Endothelial cell of umbilical vein (primary cell): ENCODE data around the gene GTF3C1. TPM values are rescaled to one million over a fixed set of nuclear protein-coding genes. Genes with fewer than 3 reads are reported as not detected.

ENCODE experiments used
- BruUV-seq: library from RNA; stranded (reverse); fragments of 400-500 nt; replicated peaks from 2 replicates; lab custom pipeline; 2021; lab: Mats Ljungman, UMichigan
- CTCF ChIA-PET: fragments of 300-600, 350-600 bp; sonication (Branson Sonifier 250); formaldehyde crosslinking; loops from one replicate; lab custom pipeline; 2021; ENCODE audit warnings: antibody characterized with exemption, inconsistent platforms; lab: Charles Lee
- POLR2A ChIA-PET: fragments of 300-600, 350-600 bp; sonication (Branson Sonifier 250); formaldehyde crosslinking; loops from one replicate; lab custom pipeline; 2021; ENCODE audit warnings: antibody characterized with exemption, inconsistent platforms; lab: Charles Lee
- DNase-seq: peaks from one replicate; pipeline ENCODE4 v3.0.0-alpha.2; 2011; ENCODE audit warnings: low read depth, low spot score
- FAIRE-seq: peaks from 2 replicates; lab custom pipeline; 2011; peaks lifted over from hg19 to GRCh38; lab: Jason Lieb, UNC
- H2AFZ ChIP-seq: 2 replicates; pipeline ENCODE4 v1.6.0; 2012; ENCODE audit warnings: low read depth, low read length, control low read depth, inconsistent platforms
- H3K27ac ChIP-seq: 2 replicates; pipeline ENCODE4 v1.5.1; 2011; ENCODE audit warnings: low read depth, mild to moderate bottlenecking, control low read depth, low read length, moderate library complexity; ENCODE audit not compliant: insufficient read depth
- H3K27me3 ChIP-seq, 2 experiments: 2 replicates each; pipeline versions ENCODE4 v1.6.0 to v1.6.1; 2011; ENCODE audit warnings: low read length in 2 of 2, mixed read lengths in 1 of 2; ENCODE audit not compliant: control insufficient read depth in 2 of 2, insufficient read depth in 2 of 2
- H3K36me3 ChIP-seq, 2 experiments: 2 replicates in 1 of 2; 3 replicates in 1 of 2; pipeline ENCODE4 v1.5.1; 2011; ENCODE audit warnings: low read length in 2 of 2, mild to moderate bottlenecking in 1 of 2, moderate library complexity in 1 of 2; ENCODE audit not compliant: control insufficient read depth in 2 of 2, insufficient read depth in 2 of 2; ENCODE audit errors: extremely low read depth in 1 of 2
- H3K4me1 ChIP-seq: 3 replicates; pipeline ENCODE4 v1.5.1; 2011; ENCODE audit warnings: mild to moderate bottlenecking, low read length; ENCODE audit not compliant: control insufficient read depth, insufficient read depth; ENCODE audit errors: extremely low read depth
- H3K4me2 ChIP-seq: 2 replicates; pipeline ENCODE4 v1.6.1; 2011; ENCODE audit warnings: low read length, control low read depth, mixed read lengths; ENCODE audit not compliant: insufficient read depth
- H3K4me3 ChIP-seq, 3 experiments: fragments of 200-600 bp in 1 of 3; sonication (generic), shearing (Covaris generic) in 1 of 3; replicated peaks in 1 of 3; 2 replicates each; pipeline ENCODE4 v1.5.1; 2011 to 2016; ENCODE audit warnings: control low read depth in 3 of 3, low read length in 3 of 3, mild to moderate bottlenecking in 2 of 3, inconsistent platforms in 1 of 3, low read depth in 1 of 3, moderate library complexity in 1 of 3; ENCODE audit not compliant: insufficient read depth in 1 of 3
- H3K79me2 ChIP-seq: 2 replicates; pipeline ENCODE4 v1.6.0; 2012; ENCODE audit warnings: low read length, inconsistent platforms; ENCODE audit not compliant: control insufficient read depth, insufficient read depth
- H3K9ac ChIP-seq: replicated peaks from 2 replicates; pipeline ENCODE3; 2011; ENCODE audit warnings: low read length, control low read depth; ENCODE audit not compliant: insufficient read depth; ENCODE audit errors: extremely low read depth
- H3K9me1 ChIP-seq: replicated peaks from 3 replicates; pipeline ENCODE4 v1.6.0; 2011; ENCODE audit warnings: mild to moderate bottlenecking, low read length; ENCODE audit not compliant: control insufficient read depth, insufficient read depth; ENCODE audit errors: extremely low read depth
- H3K9me3 ChIP-seq: replicated peaks from 2 replicates; pipeline ENCODE4 v1.5.1; 2012; ENCODE audit warnings: low read length, inconsistent platforms; ENCODE audit not compliant: control insufficient read depth, insufficient read depth
- H4K20me1 ChIP-seq: replicated peaks from 2 replicates; pipeline ENCODE3; 2011; ENCODE audit warnings: mild to moderate bottlenecking, low read length; ENCODE audit not compliant: control insufficient read depth, insufficient read depth; ENCODE audit errors: extremely low read depth
- CTCF ChIP-seq, 2 donors: IDR thresholded peaks; 1 replicate in 1 of 2; 2 replicates in 1 of 2; pipeline ENCODE4 v1.5.1; 2011; ENCODE audit warnings: low read length in 2 of 2, mild to moderate bottlenecking in 2 of 2, moderate library complexity in 2 of 2, control low read depth in 1 of 2, inconsistent platforms in 1 of 2, low read depth in 1 of 2; ENCODE audit not compliant: insufficient read depth in 1 of 2; ENCODE audit errors: extremely low read depth in 1 of 2
- EZH2 ChIP-seq: IDR thresholded peaks from 2 replicates; pipeline ENCODE4 v1.6.1; 2012; ENCODE audit warnings: borderline replicate concordance, low read depth, mild to moderate bottlenecking, moderate library complexity, low read length, inconsistent platforms; ENCODE audit not compliant: severe bottlenecking
- FOS ChIP-seq: IDR thresholded peaks from 2 replicates; pipeline ENCODE4 v1.6.1; 2011; ENCODE audit warnings: mild to moderate bottlenecking, low read length, moderate library complexity, borderline replicate concordance; ENCODE audit not compliant: insufficient read depth
- GATA2 ChIP-seq: IDR thresholded peaks from 2 replicates; pipeline ENCODE4 v1.7.0; 2011; ENCODE audit warnings: low read depth, mild to moderate bottlenecking, moderate library complexity, mixed read lengths, low read length; ENCODE audit not compliant: insufficient read length, insufficient read depth
- JUN ChIP-seq: IDR thresholded peaks from 2 replicates; pipeline ENCODE4 v1.6.1; 2011; ENCODE audit warnings: borderline replicate concordance, low read depth; ENCODE audit not compliant: insufficient read length, insufficient read depth
- MAX ChIP-seq: IDR thresholded peaks from 2 replicates; pipeline ENCODE4 v1.6.1; 2011; ENCODE audit not compliant: insufficient read depth, insufficient read length
- MYC ChIP-seq: IDR thresholded peaks from one replicate; pipeline ENCODE4 v1.6.1; 2011; ENCODE audit warnings: mild to moderate bottlenecking, low read depth, low read length
- POLR2A ChIP-seq: IDR thresholded peaks from 2 replicates; pipeline ENCODE4 v1.6.1; 2012; ENCODE audit warnings: low read depth, mild to moderate bottlenecking, control low read depth, low read length
- POLR2AphosphoS5 ChIP-seq: IDR thresholded peaks from 2 replicates; pipeline ENCODE4 v1.6.1; 2012; ENCODE audit warnings: low read depth, mild to moderate bottlenecking, control low read depth, low read length, moderate library complexity; ENCODE audit not compliant: insufficient read depth
- dilution Hi-C: fragments of 300-500 bp; cut with MboI; formaldehyde crosslinking; loops from one replicate; pipeline ENCODE4 v1.15.0; 2019; ENCODE audit warnings: low sequenced_read_pairs; ENCODE audit not compliant: extremely low pct_ligation_motif_present
- intact Hi-C: fragments of 100-400 bp; cut with micrococcal nuclease; formaldehyde crosslinking; loops from one replicate; pipeline ENCODE4 v1.10.0; 2022
- polyA plus RNA-seq, 4 experiments: library from polyadenylated mRNA; depleted of rRNA in 3 of 4; stranded (reverse) in 3 of 4; unstranded in 1 of 4; fragments of >200 nt; gene quantifications; 2 replicates each; pipeline versions ENCODE4 v1.2.1 to v1.2.3, GENCODE V29; 2011 to 2012; ENCODE audit warnings: missing spikeins in 1 of 4
- total RNA-seq: library from RNA; stranded (reverse); gene quantifications from 2 replicates; pipeline ENCODE4 v1.2.3, GENCODE V29; 2021

Gene GTF3C1
- total and polyA plus RNA-seq, 2 donors (not counting 3 experiments of a cell fraction or from before 2014, with no cell fraction given), result 58.1 to 86.1 TPM

GRCh38 chr16:27547134-27547533 lies 2.6 kb downstream of the GTF3C1 start:
- Histone ChIP-seq H3K27me3 (no peaks in the 10 kb centered on the region), H3K9me3 (no peaks in the 10 kb centered on the region), H3K27ac (no peak overlapping the region), H3K4me2 (no peak overlapping the region), H4K20me1 (no peaks in the 10 kb centered on the region), H3K4me3 (no peak overlapping the region), H3K79me2 (peaks cover 39% of the 10 kb centered on the region), H3K36me3 (peaks cover 9 to 25% of the 10 kb centered on the region in 2 experiments), H3K9ac (no peak overlapping the region), H3K4me1 (peaks cover 14% of the 10 kb centered on the region), H3K9me1 (no peaks in the 10 kb centered on the region), H2AFZ (no peak overlapping the region)
- FAIRE-seq (no peak), DNase-seq (peak; percentile 14)
- TF ChIP-seq FOS, result peak; percentile 19
- no peak for TF ChIP-seq EZH2
- no peak for TF ChIP-seq POLR2A
- no peak for TF ChIP-seq GATA2
- POLR2A ChIA-PET, result interaction anchor here (0.5 kb wide), 1 partner anchor 12 kb away, joined by 4 read pairs; no protein-coding TSS in a partner anchor
- CTCF ChIA-PET, result interaction anchor here (1.2 to 1.4 kb wide), 2 partner anchors 9 to 523 kb away, joined by 3 read pairs; no protein-coding TSS in a partner anchor
- dilution Hi-C loops, result no loop called here
- BruUV-seq, result no TSS peak
- intact Hi-C loops, result no loop called here

GRCh38 chr16:27544671-27545070 lies 5.0 kb downstream of the GTF3C1 start:
- Histone ChIP-seq H3K9ac (no peak overlapping the region), H3K36me3 (peaks cover 14 to 34% of the 10 kb centered on the region in 2 experiments), H3K9me1 (no peaks in the 10 kb centered on the region), H3K4me3 (no peak overlapping the region), H3K79me2 (peaks cover 31% of the 10 kb centered on the region), H3K4me2 (no peak overlapping the region), H3K4me1 (peaks cover 7% of the 10 kb centered on the region), H2AFZ (no peak overlapping the region), H4K20me1 (no peaks in the 10 kb centered on the region), H3K9me3 (no peaks in the 10 kb centered on the region), H3K27me3 (no peaks in the 10 kb centered on the region), H3K27ac (no peak overlapping the region)
- DNase-seq, result no peak
- FAIRE-seq, result no peak
- no TSS peak for BruUV-seq
- TF ChIP-seq EZH2 (no peak), JUN (no peak), POLR2AphosphoS5 (no peak), FOS (no peak), MAX (no peak), POLR2A (no peak), CTCF (IDR thresholded peaks at IDR 0.05; ENCODE audit: extremely low read depth in 1 of 2, insufficient read depth in 1 of 2, low read depth in 1 of 2, low read length in 2 of 2) (no peak), GATA2 (no peak), MYC (no peak)
- POLR2A ChIA-PET, result no interaction called here
- intact Hi-C loops (no loop called here), dilution Hi-C loops (no loop called here)
- CTCF ChIA-PET, result no interaction called here
